Measurements from ENCODE around the gene CYP26B1.

GRCh38 chr2:72182547-72182946, 34.9 kb upstream of the CYP26B1 start:
- TF ChIP-seq EZH2 (IDR thresholded peaks at IDR 0.05) = no peak
- no peak for TF ChIP-seq POLR2AphosphoS5 (IDR thresholded peaks at IDR 0.05; ENCODE audit: borderline replicate concordance, low read depth, low read length)

Data from SK-N-MC (cell line).